Measurements from ENCODE around the gene RANBP17. TPM values are rescaled to one million over a fixed set of nuclear protein-coding genes. Genes with fewer than 3 reads are reported as not detected.

The RANBP17 gene
- total and polyA plus RNA-seq, 2 experiments from 2014 or later, result 3.7 to 3.8 TPM

DNA sequence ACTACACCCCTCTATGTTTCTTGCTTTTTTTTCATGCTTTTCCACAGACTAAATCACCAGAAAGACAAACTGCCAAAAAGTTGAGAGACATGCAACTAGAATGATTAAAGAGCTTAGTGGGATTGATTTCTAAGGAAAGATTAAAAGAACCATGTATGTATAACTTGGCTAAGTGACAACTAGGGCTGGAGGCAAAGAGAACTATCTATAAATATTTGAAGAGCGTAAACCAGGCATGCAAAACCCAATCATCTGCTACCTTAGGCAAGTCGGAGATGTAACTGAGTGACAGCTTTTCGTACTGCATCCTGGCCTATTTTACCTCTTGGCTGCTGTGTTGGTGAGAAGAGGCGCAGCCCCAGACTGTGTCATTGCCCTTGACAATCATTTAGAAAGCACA is 326.2 kb downstream of the RANBP17 start:
- Histone ChIP-seq H3K4me3 (no peak overlapping the region), H3K27ac (no peak overlapping the region), H3K27me3 (replicated peaks; ENCODE audit: insufficient read depth) (no peaks in the 10 kb centered on the region), H2AFZ (no peak overlapping the region), H3K36me3 (ENCODE audit: low read depth) (no peaks in the 10 kb centered on the region), H3K9ac (no peak overlapping the region), H3K9me3 (ENCODE audit: low read depth) (no peaks in the 10 kb centered on the region), H3F3A (ENCODE audit: insufficient read depth) (no peaks in the 10 kb centered on the region), H3K4me2 (ENCODE audit: unreplicated experiment) (no peak overlapping the region), H3K79me2 (ENCODE audit: insufficient read depth) (no peaks in the 10 kb centered on the region), H3K4me1 (ENCODE audit: insufficient read depth) (no peaks in the 10 kb centered on the region), H3K9me2 (ENCODE audit: insufficient read depth) (no peaks in the 10 kb centered on the region), H4K20me1 (ENCODE audit: insufficient read depth) (no peaks in the 10 kb centered on the region)
- TF ChIP-seq EZH2 (IDR thresholded peaks at IDR 0.05; ENCODE audit: insufficient read depth, poor library complexity, severe bottlenecking) (no peak), EZH2phosphoT487 (IDR thresholded peaks at IDR 0.05; ENCODE audit: insufficient read depth, low read depth) (no peak)
- 69 to 75% methylated on average over 4 of the region's 4 CpGs for WGBS, 2 experiments (ENCODE audit: low coverage in 1 of 2, low lambda C conversion rate in 2 of 2, missing lambda C conversion rate in 2 of 2)
- in situ Hi-C loops (cut with MboI), result no loop called here
- no peak for DNase-seq

DNA sequence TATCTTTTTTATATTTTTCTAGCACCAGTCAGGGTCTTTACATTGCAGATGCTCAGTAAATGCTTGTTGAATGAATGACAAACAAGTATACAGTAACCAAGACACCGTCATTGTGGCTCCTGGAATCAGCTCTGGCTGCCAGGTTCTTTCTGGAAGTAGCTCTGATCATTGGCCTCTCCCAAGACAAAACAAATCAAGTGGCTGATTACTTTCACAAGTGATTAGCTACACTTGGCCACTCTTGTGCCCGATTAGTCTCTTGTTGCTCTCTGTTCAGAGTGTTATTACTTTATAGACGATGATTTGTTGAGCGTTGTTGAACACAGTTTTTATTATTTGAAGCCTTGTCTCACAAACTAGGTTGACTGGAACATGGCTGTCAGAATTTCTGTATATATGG is 327.6 kb downstream of the RANBP17 start:
- 44 to 57% methylated on average over 4 of the region's 4 CpGs for WGBS, 2 experiments (ENCODE audit: low coverage in 1 of 2, low lambda C conversion rate in 2 of 2, missing lambda C conversion rate in 2 of 2)
- Histone ChIP-seq H3F3A (ENCODE audit: insufficient read depth) (no peaks in the 10 kb centered on the region), H3K9me3 (ENCODE audit: low read depth) (no peaks in the 10 kb centered on the region), H3K27me3 (replicated peaks; ENCODE audit: insufficient read depth) (no peaks in the 10 kb centered on the region), H4K20me1 (ENCODE audit: insufficient read depth) (no peaks in the 10 kb centered on the region), H3K36me3 (ENCODE audit: low read depth) (no peaks in the 10 kb centered on the region), H3K27ac (no peak overlapping the region), H3K9me2 (ENCODE audit: insufficient read depth) (no peaks in the 10 kb centered on the region), H3K4me2 (ENCODE audit: unreplicated experiment) (no peak overlapping the region), H2AFZ (no peak overlapping the region), H3K4me3 (no peak overlapping the region), H3K4me1 (ENCODE audit: insufficient read depth) (no peaks in the 10 kb centered on the region), H3K9ac (no peak overlapping the region), H3K79me2 (ENCODE audit: insufficient read depth) (no peaks in the 10 kb centered on the region)
- TF ChIP-seq EZH2phosphoT487 (IDR thresholded peaks at IDR 0.05; ENCODE audit: insufficient read depth, low read depth) (no peak), EZH2 (IDR thresholded peaks at IDR 0.05; ENCODE audit: insufficient read depth, poor library complexity, severe bottlenecking) (no peak)
- in situ Hi-C loops (cut with MboI), result no loop called here
- no peak for DNase-seq

DNA sequence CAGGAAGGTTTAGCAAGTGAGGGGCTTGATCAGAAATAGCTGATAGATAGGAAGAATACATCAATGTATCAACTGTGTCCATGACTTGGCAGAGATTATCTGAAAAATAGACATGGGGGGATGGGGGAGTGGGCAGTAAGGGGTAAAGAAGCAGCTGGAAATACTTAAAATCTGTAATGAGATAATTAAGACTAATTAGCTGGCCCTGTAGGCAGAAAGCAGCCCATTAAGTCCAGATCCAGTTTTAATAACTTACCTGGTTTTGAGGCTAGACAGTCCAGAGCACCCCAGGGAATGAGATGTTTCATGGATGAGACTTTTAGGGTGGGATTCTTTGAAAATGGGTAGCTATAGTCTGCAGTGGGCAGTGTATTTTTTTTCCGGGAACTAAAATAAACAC is 330.3 kb downstream of the RANBP17 start:
- Histone ChIP-seq H3K9ac (no peak overlapping the region), H3K9me2 (ENCODE audit: insufficient read depth) (no peaks in the 10 kb centered on the region), H3K36me3 (ENCODE audit: low read depth) (no peaks in the 10 kb centered on the region), H3F3A (ENCODE audit: insufficient read depth) (no peaks in the 10 kb centered on the region), H3K79me2 (ENCODE audit: insufficient read depth) (no peaks in the 10 kb centered on the region), H3K4me3 (no peak overlapping the region), H3K27me3 (replicated peaks; ENCODE audit: insufficient read depth) (no peaks in the 10 kb centered on the region), H3K4me1 (ENCODE audit: insufficient read depth) (no peaks in the 10 kb centered on the region), H2AFZ (no peak overlapping the region), H3K27ac (no peak overlapping the region), H3K9me3 (ENCODE audit: low read depth) (no peaks in the 10 kb centered on the region), H4K20me1 (ENCODE audit: insufficient read depth) (no peaks in the 10 kb centered on the region), H3K4me2 (ENCODE audit: unreplicated experiment) (no peak overlapping the region)
- TF ChIP-seq EZH2phosphoT487 (IDR thresholded peaks at IDR 0.05; ENCODE audit: insufficient read depth, low read depth) (no peak), EZH2 (IDR thresholded peaks at IDR 0.05; ENCODE audit: insufficient read depth, poor library complexity, severe bottlenecking) (no peak)
- in situ Hi-C loops (cut with MboI), result no loop called here
- no peak for DNase-seq
- WGBS, 2 experiments (ENCODE audit: low coverage in 1 of 2, low lambda C conversion rate in 2 of 2, missing lambda C conversion rate in 2 of 2), result 71 to 79% methylated on average over 1 of the region's 1 CpG

DNA sequence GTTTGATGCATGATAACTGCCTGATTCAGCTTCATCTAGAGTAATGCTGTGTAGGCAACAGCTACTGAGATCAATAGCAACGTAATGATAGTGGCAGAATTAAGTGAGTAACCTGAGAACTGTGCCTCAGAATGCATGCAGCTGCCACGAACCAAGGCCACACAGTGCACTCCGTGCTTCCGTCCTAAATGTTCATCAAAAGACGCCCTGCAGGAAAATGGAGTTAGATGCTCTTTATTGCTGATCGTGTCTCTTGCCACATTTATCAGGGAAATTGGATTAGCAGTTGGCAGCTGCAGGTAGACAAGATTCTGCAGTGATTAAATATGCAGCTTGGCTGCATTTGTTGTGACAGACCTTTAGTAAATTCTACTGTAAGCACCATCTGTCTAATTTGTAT is 339.5 kb downstream of the RANBP17 start:
- no peak for DNase-seq
- no peaks in the 10 kb centered on the region for H3K79me2 ChIP-seq (ENCODE audit: insufficient read depth)
- in situ Hi-C loops (cut with MboI), result no loop called here
- no peak for TF ChIP-seq EZH2phosphoT487 (IDR thresholded peaks at IDR 0.05; ENCODE audit: insufficient read depth, low read depth)
- no peak for TF ChIP-seq EZH2 (IDR thresholded peaks at IDR 0.05; ENCODE audit: insufficient read depth, poor library complexity, severe bottlenecking)
- no peaks in the 10 kb centered on the region for H3K4me1 ChIP-seq (ENCODE audit: insufficient read depth)
- no peaks in the 10 kb centered on the region for H3F3A ChIP-seq (ENCODE audit: insufficient read depth)
- H3K4me3 ChIP-seq, result no peak overlapping the region
- H3K4me2 ChIP-seq (ENCODE audit: unreplicated experiment), result no peak overlapping the region
- no peaks in the 10 kb centered on the region for H3K27me3 ChIP-seq (replicated peaks; ENCODE audit: insufficient read depth)
- no peaks in the 10 kb centered on the region for H3K36me3 ChIP-seq (ENCODE audit: low read depth)
- 58 to 59% methylated on average over 6 of the region's 6 CpGs for WGBS, 2 experiments (ENCODE audit: low coverage in 1 of 2, low lambda C conversion rate in 2 of 2, missing lambda C conversion rate in 2 of 2)
- no peak overlapping the region for H3K9ac ChIP-seq
- no peak overlapping the region for H2AFZ ChIP-seq
- no peaks in the 10 kb centered on the region for H4K20me1 ChIP-seq (ENCODE audit: insufficient read depth)
- no peak overlapping the region for H3K27ac ChIP-seq
- H3K9me2 ChIP-seq (ENCODE audit: insufficient read depth), result no peaks in the 10 kb centered on the region
- H3K9me3 ChIP-seq (ENCODE audit: low read depth), result no peaks in the 10 kb centered on the region

DNA sequence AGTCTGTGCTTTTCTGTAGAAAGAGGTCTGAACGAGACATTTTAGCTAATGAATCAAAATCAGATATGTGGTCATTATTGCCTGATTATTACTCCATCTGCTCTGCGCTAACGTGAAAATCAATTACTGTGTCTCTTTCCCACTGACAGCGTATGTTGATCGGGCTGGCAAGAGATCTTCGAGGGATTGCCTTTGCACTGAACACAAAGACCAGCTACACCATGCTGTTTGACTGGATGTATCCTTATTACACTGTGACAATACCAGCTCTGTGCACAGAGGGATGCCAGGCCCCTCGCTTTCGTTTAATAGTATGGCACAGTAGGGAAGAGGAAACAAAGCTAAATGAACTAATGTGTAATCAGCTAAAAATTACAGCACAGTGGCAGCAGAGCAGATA is 343.6 kb downstream of the RANBP17 start:
- Histone ChIP-seq H3K27ac (no peak overlapping the region), H2AFZ (no peak overlapping the region), H3K4me1 (ENCODE audit: insufficient read depth) (no peaks in the 10 kb centered on the region), H3K9ac (no peak overlapping the region), H3K4me2 (ENCODE audit: unreplicated experiment) (no peak overlapping the region), H3K36me3 (ENCODE audit: low read depth) (no peaks in the 10 kb centered on the region), H3F3A (ENCODE audit: insufficient read depth) (no peaks in the 10 kb centered on the region), H3K4me3 (no peak overlapping the region), H4K20me1 (ENCODE audit: insufficient read depth) (no peaks in the 10 kb centered on the region), H3K9me2 (ENCODE audit: insufficient read depth) (no peaks in the 10 kb centered on the region), H3K27me3 (replicated peaks; ENCODE audit: insufficient read depth) (no peaks in the 10 kb centered on the region), H3K9me3 (ENCODE audit: low read depth) (no peaks in the 10 kb centered on the region), H3K79me2 (ENCODE audit: insufficient read depth) (no peaks in the 10 kb centered on the region)
- no peak for DNase-seq
- in situ Hi-C loops (cut with MboI), result loop anchor here (5.0 kb wide), 1 partner anchor 132 kb away; no protein-coding TSS in a partner anchor
- WGBS, 2 experiments (ENCODE audit: low coverage in 1 of 2, low lambda C conversion rate in 2 of 2, missing lambda C conversion rate in 2 of 2), result 79 to 81% methylated on average over 8 of the region's 8 CpGs
- TF ChIP-seq EZH2phosphoT487 (IDR thresholded peaks at IDR 0.05; ENCODE audit: insufficient read depth, low read depth) (no peak), EZH2 (IDR thresholded peaks at IDR 0.05; ENCODE audit: insufficient read depth, poor library complexity, severe bottlenecking) (no peak)
